ENCODE results near the gene AVPR2.
A peak's percentile ranks its signal among the peaks of the same experiment; 100 is the strongest.

AVPR2 gene

GRCh38 chrX:153864561-153865320 is 39.7 kb upstream of the AVPR2 start:
- Histone ChIP-seq H3K27ac (no peak overlapping the region), H4K20me1 (peaks cover 52% of the 10 kb centered on the region; the same call in 1 of the 2 replicates), H3K27me3 (peaks cover 77% of the 10 kb centered on the region), H3K4me1 (peaks cover 33% of the 10 kb centered on the region), H3K9ac (no peak overlapping the region), H3K4me2 (peak overlapping the region; percentile 53), H3K36me3 (peaks cover 20% of the 10 kb centered on the region; the same call in 1 of the 2 replicates), H3K4me3 (no peak overlapping the region), H3K9me3 (no peaks in the 10 kb centered on the region; the same call in 1 of the 2 replicates)
- no peak for TF ChIP-seq Cebpa-rat (IDR thresholded peaks at IDR 0.05)

GRCh38 chrX:153865321-153865580 is 39.2 kb upstream of the AVPR2 start:
- H3K27ac ChIP-seq: no peak overlapping the region
- H3K36me3 ChIP-seq: peaks cover 22% of the 10 kb centered on the region; the same call in 1 of the 2 replicates
- H3K4me1 ChIP-seq: peaks cover 38% of the 10 kb centered on the region
- H3K4me2 ChIP-seq: no peak overlapping the region
- peaks cover 51% of the 10 kb centered on the region; the same call in 1 of the 2 replicates for H4K20me1 ChIP-seq
- H3K9ac ChIP-seq: no peak overlapping the region
- no peak for TF ChIP-seq Cebpa-rat (IDR thresholded peaks at IDR 0.05)
- H3K27me3 ChIP-seq: peaks cover 75% of the 10 kb centered on the region
- H3K9me3 ChIP-seq: no peaks in the 10 kb centered on the region; the same call in 1 of the 2 replicates
- no peak overlapping the region for H3K4me3 ChIP-seq

GRCh38 chrX:153865685-153866084 is 38.8 kb upstream of the AVPR2 start:
- no peak overlapping the region for H3K9ac ChIP-seq
- peaks cover 77% of the 10 kb centered on the region for H3K27me3 ChIP-seq
- H3K4me1 ChIP-seq: peaks cover 41% of the 10 kb centered on the region
- H4K20me1 ChIP-seq: peaks cover 55% of the 10 kb centered on the region; the same call in 1 of the 2 replicates
- TF ChIP-seq Cebpa-rat (IDR thresholded peaks at IDR 0.05): no peak
- H3K9me3 ChIP-seq: no peaks in the 10 kb centered on the region; the same call in 1 of the 2 replicates
- H3K36me3 ChIP-seq: peaks cover 22% of the 10 kb centered on the region; the same call in 1 of the 2 replicates
- H3K4me2 ChIP-seq: no peak overlapping the region
- H3K4me3 ChIP-seq: no peak overlapping the region
- H3K27ac ChIP-seq: no peak overlapping the region

- peaks cover 35% of the 10 kb centered on the region for H3K4me1 ChIP-seq
- no peak overlapping the region for H3K4me3 ChIP-seq
- no peak overlapping the region for H3K9ac ChIP-seq
- no peaks in the 10 kb centered on the region; the same call in 1 of the 2 replicates for H3K9me3 ChIP-seq
- H3K27ac ChIP-seq: no peak overlapping the region
- no peak overlapping the region for H3K4me2 ChIP-seq
- H3K27me3 ChIP-seq: peaks cover 71% of the 10 kb centered on the region
- H3K36me3 ChIP-seq: peaks cover 22% of the 10 kb centered on the region; the same call in 1 of the 2 replicates
- no peak for TF ChIP-seq Cebpa-rat (IDR thresholded peaks at IDR 0.05)
- peaks cover 57% of the 10 kb centered on the region; the same call in 1 of the 2 replicates for H4K20me1 ChIP-seq
These were observed 38.0 kb upstream of the AVPR2 start for GRCh38 chrX:153866302-153867019.

GRCh38 chrX:153867139-153867538 is 37.3 kb upstream of the AVPR2 start:
- Histone ChIP-seq H3K4me2 (no peak overlapping the region), H3K27ac (no peak overlapping the region), H3K36me3 (peaks cover 22% of the 10 kb centered on the region; the same call in 1 of the 2 replicates), H3K4me1 (peaks cover 35% of the 10 kb centered on the region), H3K27me3 (peaks cover 71% of the 10 kb centered on the region), H3K4me3 (no peak overlapping the region), H3K9me3 (no peaks in the 10 kb centered on the region; the same call in 1 of the 2 replicates), H3K9ac (no peak overlapping the region), H4K20me1 (peaks cover 59% of the 10 kb centered on the region; the same call in 1 of the 2 replicates)
- TF ChIP-seq Cebpa-rat (IDR thresholded peaks at IDR 0.05): no peak

GRCh38 chrX:153867671-153868070 is 36.8 kb upstream of the AVPR2 start:
- Histone ChIP-seq H3K27ac (no peak overlapping the region), H3K4me1 (peaks cover 34% of the 10 kb centered on the region), H4K20me1 (peaks cover 59% of the 10 kb centered on the region), H3K9me3 (no peaks in the 10 kb centered on the region; the same call in 1 of the 2 replicates), H3K36me3 (peaks cover 22% of the 10 kb centered on the region; the same call in 1 of the 2 replicates), H3K4me3 (no peak overlapping the region), H3K4me2 (no peak overlapping the region), H3K9ac (no peak overlapping the region), H3K27me3 (peaks cover 71% of the 10 kb centered on the region)
- no peak for TF ChIP-seq Cebpa-rat (IDR thresholded peaks at IDR 0.05)

GRCh38 chrX:153868576-153869472 is 35.6 kb upstream of the AVPR2 start:
- Histone ChIP-seq H4K20me1 (peaks cover 60% of the 10 kb centered on the region), H3K27me3 (peaks cover 71% of the 10 kb centered on the region), H3K4me2 (no peak overlapping the region), H3K9ac (no peak overlapping the region), H3K27ac (no peak overlapping the region), H3K4me1 (peaks cover 22% of the 10 kb centered on the region), H3K9me3 (no peaks in the 10 kb centered on the region; the same call in 1 of the 2 replicates), H3K36me3 (peaks cover 22% of the 10 kb centered on the region; the same call in 1 of the 2 replicates), H3K4me3 (no peak overlapping the region)
- TF ChIP-seq Cebpa-rat (IDR thresholded peaks at IDR 0.05): no peak

- H3K9me3 ChIP-seq: no peaks in the 10 kb centered on the region; the same call in 1 of the 2 replicates
- H3K27me3 ChIP-seq: peaks cover 71% of the 10 kb centered on the region
- H3K27ac ChIP-seq: no peak overlapping the region
- peaks cover 22% of the 10 kb centered on the region; the same call in 1 of the 2 replicates for H3K36me3 ChIP-seq
- no peak for TF ChIP-seq Cebpa-rat (IDR thresholded peaks at IDR 0.05)
- H3K9ac ChIP-seq: no peak overlapping the region
- H3K4me2 ChIP-seq: peak overlapping the region; percentile 5; the same call in 1 of the 2 replicates
- H4K20me1 ChIP-seq: peaks cover 62% of the 10 kb centered on the region
- H3K4me1 ChIP-seq: peaks cover 13% of the 10 kb centered on the region
- H3K4me3 ChIP-seq: no peak overlapping the region
These were observed 34.8 kb upstream of the AVPR2 start for GRCh38 chrX:153869473-153870287.
